ENCODE data around the gene ZNFX1.

GRCh38 chr20:49231471-49231870 is 46.4 kb downstream of the ZNFX1 start:
- TF ChIP-seq CTCF (IDR thresholded peaks at IDR 0.05; ENCODE audit: low read length) = no peak
- no peak for TF ChIP-seq EZH2phosphoT487 (IDR thresholded peaks at IDR 0.05; ENCODE audit: low read length)
- TF ChIP-seq EZH2 (optimal IDR thresholded peaks at IDR 0.05; ENCODE audit: low read depth, low read length) = no peak
